Measurements from ENCODE around the gene ATAD3B. TPM values are rescaled to one million over a fixed set of nuclear protein-coding genes. Genes with fewer than 3 reads are reported as not detected.
"Not testable (repeated sequence)": the region's sequence is repeated elsewhere in the genome, so short reads cannot be mapped to it uniquely, and the experiment has no call there.

ATAD3B gene
- polyA plus RNA-seq, 4 donors: 17.4 to 34.5 (median 19.4) TPM

- 67 to 78% (median 78%) methylated on average over 8 of the region's 8 CpGs for WGBS, 3 donors
- not testable (repeated sequence) for H3K4me1 ChIP-seq (ENCODE audit: control insufficient read depth in 3 of 3, insufficient read depth in 2 of 3, low read depth in 1 of 3, low read length in 2 of 3); H3K4me3 ChIP-seq (ENCODE audit: low read depth in 1 of 3, low read length in 3 of 3); H3K9me3 ChIP-seq (ENCODE audit: control insufficient read depth in 2 of 2, insufficient read depth in 1 of 2, low read depth in 1 of 2, low read length in 1 of 2); DNase-seq; H3K27me3 ChIP-seq (ENCODE audit: control insufficient read depth in 3 of 3, insufficient read depth in 3 of 3, low read length in 3 of 3); H3K36me3 ChIP-seq (ENCODE audit: control insufficient read depth in 3 of 3, insufficient read depth in 2 of 3, low read depth in 1 of 3, low read length in 3 of 3); FAIRE-seq; H3K27ac ChIP-seq (ENCODE audit: low read depth in 1 of 3, low read length in 2 of 3)
Measured at GRCh38 chr1:1452365-1452739, 19.2 kb upstream of the ATAD3B start.

GRCh38 chr1:1452882-1453281 lies 18.7 kb upstream of the ATAD3B start:
- DNase-seq (no peak), FAIRE-seq (no peak)
- H3K27ac ChIP-seq (ENCODE audit: low read depth in 1 of 3, low read length in 2 of 3): no peak overlapping the region
- H3K4me1 ChIP-seq (ENCODE audit: control insufficient read depth in 3 of 3, insufficient read depth in 2 of 3, low read depth in 1 of 3, low read length in 2 of 3): no peaks in the 10 kb centered on the region
- H3K9me3 ChIP-seq (ENCODE audit: control insufficient read depth in 2 of 2, insufficient read depth in 1 of 2, low read depth in 1 of 2, low read length in 1 of 2): peaks cover 0 to 2% of the 10 kb centered on the region in 2 donors
- H3K4me3 ChIP-seq (ENCODE audit: low read depth in 1 of 3, low read length in 3 of 3): no peak overlapping the region
- H3K36me3 ChIP-seq (ENCODE audit: control insufficient read depth in 3 of 3, insufficient read depth in 2 of 3, low read depth in 1 of 3, low read length in 3 of 3): no peaks in the 10 kb centered on the region
- H3K27me3 ChIP-seq (ENCODE audit: control insufficient read depth in 3 of 3, insufficient read depth in 3 of 3, low read length in 3 of 3): peaks cover 0 to 2% (median 0%) of the 10 kb centered on the region in 3 donors
- 92 to 94% (median 93%) methylated on average over 16 of the region's 16 CpGs for WGBS, 3 donors

- H3K4me3 ChIP-seq (ENCODE audit: low read depth in 1 of 3, low read length in 3 of 3); H3K9me3 ChIP-seq (ENCODE audit: control insufficient read depth in 2 of 2, insufficient read depth in 1 of 2, low read depth in 1 of 2, low read length in 1 of 2); DNase-seq; FAIRE-seq; H3K36me3 ChIP-seq (ENCODE audit: control insufficient read depth in 3 of 3, insufficient read depth in 2 of 3, low read depth in 1 of 3, low read length in 3 of 3); H3K4me1 ChIP-seq (ENCODE audit: control insufficient read depth in 3 of 3, insufficient read depth in 2 of 3, low read depth in 1 of 3, low read length in 2 of 3); H3K27ac ChIP-seq (ENCODE audit: low read depth in 1 of 3, low read length in 2 of 3); H3K27me3 ChIP-seq (ENCODE audit: control insufficient read depth in 3 of 3, insufficient read depth in 3 of 3, low read length in 3 of 3): not testable (repeated sequence)
- WGBS, 3 donors: 74 to 86% (median 80%) methylated on average over 26 to 37 of the region's 41 CpGs
Measured at GRCh38 chr1:1454286-1455056, 17.1 kb upstream of the ATAD3B start.

- no peaks in the 10 kb centered on the region for H3K27me3 ChIP-seq (ENCODE audit: control insufficient read depth in 3 of 3, insufficient read depth in 3 of 3, low read length in 3 of 3)
- no peak overlapping the region for H3K27ac ChIP-seq (ENCODE audit: low read depth in 1 of 3, low read length in 2 of 3)
- WGBS, 3 donors: 77 to 89% (median 84%) methylated on average over 22 to 30 of the region's 30 CpGs
- H3K4me1 ChIP-seq (ENCODE audit: control insufficient read depth in 3 of 3, insufficient read depth in 2 of 3, low read depth in 1 of 3, low read length in 2 of 3): no peaks in the 10 kb centered on the region
- H3K36me3 ChIP-seq (ENCODE audit: control insufficient read depth in 3 of 3, insufficient read depth in 2 of 3, low read depth in 1 of 3, low read length in 3 of 3): no peaks in the 10 kb centered on the region
- H3K4me3 ChIP-seq (ENCODE audit: low read depth in 1 of 3, low read length in 3 of 3): no peak overlapping the region
- DNase-seq: no peak
- H3K9me3 ChIP-seq (ENCODE audit: control insufficient read depth in 2 of 2, insufficient read depth in 1 of 2, low read depth in 1 of 2, low read length in 1 of 2): peaks cover 0 to 2% of the 10 kb centered on the region in 2 donors
- FAIRE-seq: no peak
Measured at GRCh38 chr1:1455366-1455884, 16.1 kb upstream of the ATAD3B start.

- not testable (repeated sequence) for DNase-seq; H3K4me3 ChIP-seq (ENCODE audit: low read depth in 1 of 3, low read length in 3 of 3); FAIRE-seq; H3K36me3 ChIP-seq (ENCODE audit: control insufficient read depth in 3 of 3, insufficient read depth in 2 of 3, low read depth in 1 of 3, low read length in 3 of 3); H3K27me3 ChIP-seq (ENCODE audit: control insufficient read depth in 3 of 3, insufficient read depth in 3 of 3, low read length in 3 of 3); H3K4me1 ChIP-seq (ENCODE audit: control insufficient read depth in 3 of 3, insufficient read depth in 2 of 3, low read depth in 1 of 3, low read length in 2 of 3); H3K9me3 ChIP-seq (ENCODE audit: control insufficient read depth in 2 of 2, insufficient read depth in 1 of 2, low read depth in 1 of 2, low read length in 1 of 2); H3K27ac ChIP-seq (ENCODE audit: low read depth in 1 of 3, low read length in 2 of 3)
- 70 to 73% methylated on average over 3 to 4 of the region's 15 CpGs; no CpG with 5 or more reads in 1 of the 3 donors for WGBS, 3 donors
Measured at GRCh38 chr1:1455934-1456333, 15.6 kb upstream of the ATAD3B start.

GRCh38 chr1:1456683-1457255 lies 14.8 kb upstream of the ATAD3B start:
- H3K27me3 ChIP-seq (ENCODE audit: control insufficient read depth in 3 of 3, insufficient read depth in 3 of 3, low read length in 3 of 3); FAIRE-seq; H3K4me3 ChIP-seq (ENCODE audit: low read depth in 1 of 3, low read length in 3 of 3); DNase-seq; H3K36me3 ChIP-seq (ENCODE audit: control insufficient read depth in 3 of 3, insufficient read depth in 2 of 3, low read depth in 1 of 3, low read length in 3 of 3); H3K27ac ChIP-seq (ENCODE audit: low read depth in 1 of 3, low read length in 2 of 3); H3K4me1 ChIP-seq (ENCODE audit: control insufficient read depth in 3 of 3, insufficient read depth in 2 of 3, low read depth in 1 of 3, low read length in 2 of 3); H3K9me3 ChIP-seq (ENCODE audit: control insufficient read depth in 2 of 2, insufficient read depth in 1 of 2, low read depth in 1 of 2, low read length in 1 of 2): not testable (repeated sequence)
- 75 to 83% (median 76%) methylated on average over 16 to 18 of the region's 22 CpGs for WGBS, 3 donors

- FAIRE-seq; H3K4me1 ChIP-seq (ENCODE audit: control insufficient read depth in 3 of 3, insufficient read depth in 2 of 3, low read depth in 1 of 3, low read length in 2 of 3); H3K27me3 ChIP-seq (ENCODE audit: control insufficient read depth in 3 of 3, insufficient read depth in 3 of 3, low read length in 3 of 3); DNase-seq; H3K9me3 ChIP-seq (ENCODE audit: control insufficient read depth in 2 of 2, insufficient read depth in 1 of 2, low read depth in 1 of 2, low read length in 1 of 2); H3K36me3 ChIP-seq (ENCODE audit: control insufficient read depth in 3 of 3, insufficient read depth in 2 of 3, low read depth in 1 of 3, low read length in 3 of 3); H3K4me3 ChIP-seq (ENCODE audit: low read depth in 1 of 3, low read length in 3 of 3); H3K27ac ChIP-seq (ENCODE audit: low read depth in 1 of 3, low read length in 2 of 3): not testable (repeated sequence)
- 84 to 94% (median 92%) methylated on average over 9 to 17 of the region's 19 CpGs for WGBS, 3 donors
Measured at GRCh38 chr1:1459156-1459555, 12.4 kb upstream of the ATAD3B start.

GRCh38 chr1:1459711-1460110 lies 11.9 kb upstream of the ATAD3B start:
- WGBS, 3 donors: 82 to 89% (median 85%) methylated on average over 12 to 14 of the region's 14 CpGs
- not testable (repeated sequence) for FAIRE-seq; H3K4me1 ChIP-seq (ENCODE audit: control insufficient read depth in 3 of 3, insufficient read depth in 2 of 3, low read depth in 1 of 3, low read length in 2 of 3); H3K27ac ChIP-seq (ENCODE audit: low read depth in 1 of 3, low read length in 2 of 3); H3K9me3 ChIP-seq (ENCODE audit: control insufficient read depth in 2 of 2, insufficient read depth in 1 of 2, low read depth in 1 of 2, low read length in 1 of 2); DNase-seq; H3K4me3 ChIP-seq (ENCODE audit: low read depth in 1 of 3, low read length in 3 of 3); H3K36me3 ChIP-seq (ENCODE audit: control insufficient read depth in 3 of 3, insufficient read depth in 2 of 3, low read depth in 1 of 3, low read length in 3 of 3); H3K27me3 ChIP-seq (ENCODE audit: control insufficient read depth in 3 of 3, insufficient read depth in 3 of 3, low read length in 3 of 3)
